ENCODE data around the gene PABPN1L.

Gene PABPN1L

GRCh38 chr16:88844419-88845036 is 21.9 kb downstream of the PABPN1L start:
- no peak for DNase-seq
- Histone ChIP-seq H4K20me1 (ENCODE audit: insufficient read depth, low read length) (no peaks in the 10 kb centered on the region), H3K27me3 (replicated peaks; ENCODE audit: insufficient read depth, low read length) (no peaks in the 10 kb centered on the region), H3K4me1 (ENCODE audit: low read length) (no peaks in the 10 kb centered on the region), H3K9me2 (replicated peaks; ENCODE audit: insufficient read depth, low read length) (no peaks in the 10 kb centered on the region), H3K4me2 (ENCODE audit: low read depth, low read length) (no peak overlapping the region), H3K9me3 (replicated peaks; ENCODE audit: insufficient read depth, low read length) (no peaks in the 10 kb centered on the region), H3F3A (ENCODE audit: insufficient read depth, low read length) (no peaks in the 10 kb centered on the region), H3K36me3 (replicated peaks; ENCODE audit: insufficient read depth, low read length) (no peaks in the 10 kb centered on the region), H3K27ac (ENCODE audit: low read length) (no peak overlapping the region), H3K4me3 (ENCODE audit: low read length) (no peak overlapping the region), H3K79me2 (ENCODE audit: low read length) (no peaks in the 10 kb centered on the region), H2AFZ (ENCODE audit: low read length) (no peak overlapping the region), H3K9ac (ENCODE audit: low read length) (no peak overlapping the region)
- TF ChIP-seq EZH2phosphoT487 (IDR thresholded peaks at IDR 0.05; ENCODE audit: low read length) (no peak), EZH2 (optimal IDR thresholded peaks at IDR 0.05; ENCODE audit: low read depth, low read length) (no peak)
- TF ChIP-seq, protein P1, sequence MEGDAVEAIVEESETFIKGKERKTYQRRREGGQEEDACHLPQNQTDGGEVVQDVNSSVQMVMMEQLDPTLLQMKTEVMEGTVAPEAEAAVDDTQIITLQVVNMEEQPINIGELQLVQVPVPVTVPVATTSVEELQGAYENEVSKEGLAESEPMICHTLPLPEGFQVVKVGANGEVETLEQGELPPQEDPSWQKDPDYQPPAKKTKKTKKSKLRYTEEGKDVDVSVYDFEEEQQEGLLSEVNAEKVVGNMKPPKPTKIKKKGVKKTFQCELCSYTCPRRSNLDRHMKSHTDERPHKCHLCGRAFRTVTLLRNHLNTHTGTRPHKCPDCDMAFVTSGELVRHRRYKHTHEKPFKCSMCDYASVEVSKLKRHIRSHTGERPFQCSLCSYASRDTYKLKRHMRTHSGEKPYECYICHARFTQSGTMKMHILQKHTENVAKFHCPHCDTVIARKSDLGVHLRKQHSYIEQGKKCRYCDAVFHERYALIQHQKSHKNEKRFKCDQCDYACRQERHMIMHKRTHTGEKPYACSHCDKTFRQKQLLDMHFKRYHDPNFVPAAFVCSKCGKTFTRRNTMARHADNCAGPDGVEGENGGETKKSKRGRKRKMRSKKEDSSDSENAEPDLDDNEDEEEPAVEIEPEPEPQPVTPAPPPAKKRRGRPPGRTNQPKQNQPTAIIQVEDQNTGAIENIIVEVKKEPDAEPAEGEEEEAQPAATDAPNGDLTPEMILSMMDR (IDR thresholded peaks at IDR 0.05; ENCODE audit: low read length): no peak

GRCh38 chr16:88843256-88843655 is 23.2 kb downstream of the PABPN1L start:
- Histone ChIP-seq H3F3A (ENCODE audit: insufficient read depth, low read length) (no peaks in the 10 kb centered on the region), H3K79me2 (ENCODE audit: low read length) (no peaks in the 10 kb centered on the region), H3K4me3 (ENCODE audit: low read length) (no peak overlapping the region), H3K9me3 (replicated peaks; ENCODE audit: insufficient read depth, low read length) (no peaks in the 10 kb centered on the region), H3K27ac (ENCODE audit: low read length) (no peak overlapping the region), H3K4me1 (ENCODE audit: low read length) (no peaks in the 10 kb centered on the region), H3K27me3 (replicated peaks; ENCODE audit: insufficient read depth, low read length) (no peaks in the 10 kb centered on the region), H3K4me2 (ENCODE audit: low read depth, low read length) (no peak overlapping the region), H4K20me1 (ENCODE audit: insufficient read depth, low read length) (no peaks in the 10 kb centered on the region), H3K36me3 (replicated peaks; ENCODE audit: insufficient read depth, low read length) (no peaks in the 10 kb centered on the region), H3K9ac (ENCODE audit: low read length) (no peak overlapping the region), H2AFZ (ENCODE audit: low read length) (no peak overlapping the region), H3K9me2 (replicated peaks; ENCODE audit: insufficient read depth, low read length) (no peaks in the 10 kb centered on the region)
- TF ChIP-seq EZH2 (optimal IDR thresholded peaks at IDR 0.05; ENCODE audit: low read depth, low read length) (no peak), EZH2phosphoT487 (IDR thresholded peaks at IDR 0.05; ENCODE audit: low read length) (no peak)
- TF ChIP-seq, protein P1 (IDR thresholded peaks at IDR 0.05; ENCODE audit: low read length): no peak
- DNase-seq: no peak

GRCh38 chr16:88842806-88843205 is 23.7 kb downstream of the PABPN1L start:
- Histone ChIP-seq H4K20me1 (ENCODE audit: insufficient read depth, low read length) (no peaks in the 10 kb centered on the region), H3K4me1 (ENCODE audit: low read length) (no peaks in the 10 kb centered on the region)
- TF ChIP-seq EZH2phosphoT487 (IDR thresholded peaks at IDR 0.05; ENCODE audit: low read length) (no peak), EZH2 (optimal IDR thresholded peaks at IDR 0.05; ENCODE audit: low read depth, low read length) (no peak)
- TF ChIP-seq, protein P1 (IDR thresholded peaks at IDR 0.05; ENCODE audit: low read length): no peak

More at GRCh38 chr16:88842806-88843205, 23.7 kb downstream of the PABPN1L start:
- Histone ChIP-seq H3K27me3 (replicated peaks; ENCODE audit: insufficient read depth, low read length) (no peaks in the 10 kb centered on the region), H3F3A (ENCODE audit: insufficient read depth, low read length) (no peaks in the 10 kb centered on the region), H3K4me3 (ENCODE audit: low read length) (no peak overlapping the region), H3K27ac (ENCODE audit: low read length) (no peak overlapping the region), H3K9me2 (replicated peaks; ENCODE audit: insufficient read depth, low read length) (no peaks in the 10 kb centered on the region), H3K9ac (ENCODE audit: low read length) (no peak overlapping the region), H3K4me2 (ENCODE audit: low read depth, low read length) (no peak overlapping the region), H3K36me3 (replicated peaks; ENCODE audit: insufficient read depth, low read length) (no peaks in the 10 kb centered on the region), H3K79me2 (ENCODE audit: low read length) (no peaks in the 10 kb centered on the region), H2AFZ (ENCODE audit: low read length) (no peak overlapping the region), H3K9me3 (replicated peaks; ENCODE audit: insufficient read depth, low read length) (no peaks in the 10 kb centered on the region)
- no peak for DNase-seq

All from MM.1S (cell line).